Neural progenitor cell (in vitro differentiated cells): ENCODE data around the gene NR3C2. TPM values are rescaled to one million over a fixed set of nuclear protein-coding genes. Genes with fewer than 3 reads are reported as not detected.

ENCODE experiments used
- DNase-seq: peaks from one replicate; pipeline ENCODE4 v3.0.0-alpha.2; 2016; ENCODE audit warnings: low spot score
- H2AFZ ChIP-seq: fragments of 200-600 bp; sonication (generic); replicated peaks from 2 replicates; pipeline ENCODE4 v1.6.1; 2016; ENCODE audit warnings: antibody characterized with exemption
- H3F3A ChIP-seq: fragments of 200-600 bp; sonication (generic); 2 replicates; pipeline ENCODE4 v1.6.1; 2016; ENCODE audit warnings: antibody characterized with exemption, low read depth
- H3K27ac ChIP-seq: fragments of 200-600 bp; sonication (generic); 2 replicates; pipeline ENCODE4 v1.5.1; 2016; ENCODE audit warnings: mild to moderate bottlenecking
- H3K27me3 ChIP-seq: fragments of 200-600 bp; sonication (generic); 2 replicates; pipeline ENCODE4 v1.6.1; 2016; ENCODE audit warnings: mild to moderate bottlenecking, moderate library complexity
- H3K36me3 ChIP-seq: fragments of 200-600 bp; sonication (generic); 2 replicates; pipeline ENCODE4 v1.5.1; 2016
- H3K4me1 ChIP-seq: fragments of 200-600 bp; sonication (generic); 2 replicates; pipeline ENCODE4 v1.6.1; 2016; ENCODE audit warnings: mixed run types
- H3K4me2 ChIP-seq: fragments of 200-600 bp; sonication (generic); 2 replicates; pipeline ENCODE4 v1.6.1; 2016
- H3K4me3 ChIP-seq: fragments of 200-600 bp; sonication (generic); 2 replicates; pipeline ENCODE4 v1.5.1; 2016
- H3K79me2 ChIP-seq: fragments of 200-600 bp; sonication (generic); 2 replicates; pipeline ENCODE4 v1.6.1; 2016; ENCODE audit warnings: low read depth
- H3K9ac ChIP-seq: fragments of 200-600 bp; sonication (generic); 2 replicates; pipeline ENCODE4 v1.6.1; 2016
- H3K9me3 ChIP-seq: fragments of 200-600 bp; sonication (generic); 2 replicates; pipeline ENCODE4 v1.5.1; 2016; ENCODE audit warnings: low read depth
- H4K20me1 ChIP-seq: fragments of 200-600 bp; sonication (generic); 2 replicates; pipeline ENCODE4 v1.6.1; 2016; ENCODE audit warnings: low read depth
- H3K27ac Mint-ChIP-seq: 3 replicates; pipeline ENCODE4 v1.8.0; 2021; ENCODE audit warnings: mixed read lengths
- H3K27me3 Mint-ChIP-seq: 2 replicates; pipeline ENCODE4 v1.8.0; 2022; ENCODE audit warnings: low read depth, mild to moderate bottlenecking, inconsistent platforms, moderate library complexity, mixed read lengths; ENCODE audit not compliant: insufficient read depth
- H3K36me3 Mint-ChIP-seq: 3 replicates; pipeline ENCODE4 v1.8.0; 2021; ENCODE audit warnings: mixed read lengths
- H3K4me1 Mint-ChIP-seq: 3 replicates; pipeline ENCODE4 v1.8.0; 2021; ENCODE audit warnings: mixed read lengths
- H3K4me3 Mint-ChIP-seq: 3 replicates; pipeline ENCODE4 v1.8.0; 2021; ENCODE audit warnings: mild to moderate bottlenecking, moderate library complexity, mixed read lengths
- H3K9me3 Mint-ChIP-seq: 3 replicates; pipeline ENCODE4 v1.8.0; 2020; ENCODE audit warnings: mixed read lengths
- CTCF ChIP-seq: fragments of 200-600 bp; sonication (generic); IDR thresholded peaks from 2 replicates; pipeline ENCODE4 v1.5.1; 2017; ENCODE audit warnings: antibody characterized with exemption, mild to moderate bottlenecking
- EZH2 ChIP-seq: fragments of 200-600 bp; sonication (generic); IDR thresholded peaks from 2 replicates; pipeline ENCODE4 v1.6.1; 2017; ENCODE audit warnings: antibody characterized with exemption, mild to moderate bottlenecking, moderate library complexity
- EZH2phosphoT487 ChIP-seq: fragments of 200-600 bp; sonication (generic); IDR thresholded peaks from 2 replicates; pipeline ENCODE4 v1.6.1; 2017; ENCODE audit warnings: antibody characterized with exemption
- total RNA-seq: library from RNA; depleted of rRNA; stranded (reverse); fragments of >200 nt; gene quantifications from 2 replicates; pipeline ENCODE4 v1.2.3, GENCODE V29; 2015; ENCODE audit warnings: low replicate concordance

Gene NR3C2
- total RNA-seq, 1 donor from 2014 or later: 0.73 TPM

- no peaks in the 10 kb centered on the region for H3K79me2 ChIP-seq
- H2AFZ ChIP-seq: no peak overlapping the region
- H3K4me2 ChIP-seq: no peak overlapping the region
- no peaks in the 10 kb centered on the region for H3K27me3 ChIP-seq
- Mint-ChIP-seq H3K9me3 (peaks cover 3% of the 10 kb centered on the region), H3K27me3 (no peaks in the 10 kb centered on the region), H3K27ac (no peak overlapping the region), H3K4me3 (no peak overlapping the region), H3K4me1 (no peaks in the 10 kb centered on the region), H3K36me3 (peaks cover under 1% of the 10 kb centered on the region)
- H3K4me3 ChIP-seq: no peak overlapping the region
- no peaks in the 10 kb centered on the region for H3K4me1 ChIP-seq
- H3K36me3 ChIP-seq: no peaks in the 10 kb centered on the region
- H3K9ac ChIP-seq: no peak overlapping the region
- no peaks in the 10 kb centered on the region for H4K20me1 ChIP-seq
- H3K9me3 ChIP-seq: no peaks in the 10 kb centered on the region
- H3K27ac ChIP-seq: no peak overlapping the region
- DNase-seq: no peak
- TF ChIP-seq EZH2phosphoT487: no peak
- no peak for TF ChIP-seq CTCF
- no peak for TF ChIP-seq EZH2
- no peaks in the 10 kb centered on the region for H3F3A ChIP-seq
Observed at GRCh38 chr4:148118179-148118578, 324.0 kb downstream of the NR3C2 start.

GRCh38 chr4:148116969-148117368, 325.2 kb downstream of the NR3C2 start:
- Mint-ChIP-seq H3K36me3 (no peaks in the 10 kb centered on the region), H3K4me1 (peaks cover 5% of the 10 kb centered on the region), H3K4me3 (no peak overlapping the region), H3K9me3 (no peaks in the 10 kb centered on the region), H3K27me3 (no peaks in the 10 kb centered on the region), H3K27ac (no peak overlapping the region)
- no peak overlapping the region for H3K27ac ChIP-seq
- H3K4me1 ChIP-seq: no peaks in the 10 kb centered on the region
- no peaks in the 10 kb centered on the region for H3K36me3 ChIP-seq
- H3F3A ChIP-seq: no peaks in the 10 kb centered on the region
- TF ChIP-seq EZH2phosphoT487 (no peak), CTCF (no peak), EZH2 (no peak)
- no peaks in the 10 kb centered on the region for H3K27me3 ChIP-seq
- DNase-seq: no peak
- H3K4me3 ChIP-seq: no peak overlapping the region
- H2AFZ ChIP-seq: no peak overlapping the region
- no peaks in the 10 kb centered on the region for H4K20me1 ChIP-seq
- H3K9me3 ChIP-seq: no peaks in the 10 kb centered on the region
- no peaks in the 10 kb centered on the region for H3K79me2 ChIP-seq
- no peak overlapping the region for H3K9ac ChIP-seq
- no peak overlapping the region for H3K4me2 ChIP-seq

- H3K4me1 Mint-ChIP-seq: peaks cover 8% of the 10 kb centered on the region
- no peaks in the 10 kb centered on the region for H3K36me3 ChIP-seq
- H3K4me1 ChIP-seq: no peaks in the 10 kb centered on the region
- H3K4me2 ChIP-seq: no peak overlapping the region
- H3K9ac ChIP-seq: no peak overlapping the region
- DNase-seq: no peak
- no peaks in the 10 kb centered on the region for H3K36me3 Mint-ChIP-seq
- no peaks in the 10 kb centered on the region for H3K79me2 ChIP-seq
- no peaks in the 10 kb centered on the region for H3K9me3 ChIP-seq
- H2AFZ ChIP-seq: no peak overlapping the region
- no peak overlapping the region for H3K4me3 Mint-ChIP-seq
- TF ChIP-seq CTCF (no peak), EZH2 (no peak), EZH2phosphoT487 (no peak)
- no peaks in the 10 kb centered on the region for H3K9me3 Mint-ChIP-seq
- H3F3A ChIP-seq: no peaks in the 10 kb centered on the region
- no peak overlapping the region for H3K4me3 ChIP-seq
- H3K27me3 Mint-ChIP-seq: no peaks in the 10 kb centered on the region
- H4K20me1 ChIP-seq: no peaks in the 10 kb centered on the region
- no peak overlapping the region for H3K27ac ChIP-seq
- H3K27me3 ChIP-seq: no peaks in the 10 kb centered on the region
- no peak overlapping the region for H3K27ac Mint-ChIP-seq
Observed at GRCh38 chr4:148116264-148116663, 325.9 kb downstream of the NR3C2 start.
